HepG2 (cell line): ENCODE results near the gene KIF6. TPM values are rescaled to one million over a fixed set of nuclear protein-coding genes. Genes with fewer than 3 reads are reported as not detected.

Experiments
- ATAC-seq: fragments of 200-7000 bp; cut with Tn5 transposase; 3 replicates; pipeline ENCODE4 v1.9.1; 2020; ENCODE audit warnings: mild to moderate bottlenecking, moderate library complexity
- BruUV-seq: library from RNA; stranded (reverse); fragments of 400-500 nt; replicated peaks from 2 replicates; lab custom pipeline; 2021; lab: Mats Ljungman, UMichigan
- CTCF ChIA-PET: fragments of 300-600 bp; formaldehyde crosslinking; extraction: SDS; loops from one replicate; lab custom pipeline; 2021; ENCODE audit warnings: low total read pairs, inconsistent platforms, low intra/inter-chr PET ratio; lab: Yijun Ruan, JAX
- POLR2A ChIA-PET: fragments of 350-600 bp; sonication (Branson Sonifier 250); formaldehyde crosslinking; loops from one replicate; lab custom pipeline; 2020; ENCODE audit warnings: antibody characterized with exemption, inconsistent platforms; lab: Yijun Ruan, JAX
- DNase-seq: peaks from one replicate; pipeline ENCODE4 v3.0.0-alpha.2; 2015; ENCODE audit warnings: low spot score
- FAIRE-seq: peaks from 3 replicates; lab custom pipeline; 2011; peaks lifted over from hg19 to GRCh38; lab: Jason Lieb, UNC
- H2AFZ ChIP-seq: one replicate; pipeline ENCODE4 v1.6.1; 2011; ENCODE audit warnings: low read length, inconsistent platforms
- H3K27ac ChIP-seq: fragments of 300-600 bp; 3 replicates; pipeline ENCODE4 v1.8.0; 2011; ENCODE audit warnings: mixed run types, mild to moderate bottlenecking, mixed read lengths, low read length, inconsistent platforms; ENCODE audit not compliant: insufficient read depth; ENCODE audit errors: extremely low read length
- H3K27me3 ChIP-seq, 2 experiments: fragments of 200-600 bp in 1 of 2; 2 replicates in 1 of 2; 3 replicates in 1 of 2; pipeline versions ENCODE4 v1.6.0 to v1.8.0; 2011; ENCODE audit warnings: low read length in 2 of 2, mild to moderate bottlenecking in 2 of 2, moderate library complexity in 2 of 2, inconsistent platforms in 1 of 2; ENCODE audit not compliant: insufficient read depth in 2 of 2, control insufficient read depth in 1 of 2
- H3K36me3 ChIP-seq, 2 experiments: fragments of 200-600 bp in 1 of 2; replicated peaks in 1 of 2; 2 replicates in 1 of 2; 3 replicates in 1 of 2; pipeline versions ENCODE4 v1.5.1 to v1.8.0; 2011; ENCODE audit warnings: low read length in 2 of 2, inconsistent platforms in 1 of 2; ENCODE audit not compliant: insufficient read depth in 2 of 2, control insufficient read depth in 1 of 2
- H3K4me1 ChIP-seq: 2 replicates; pipeline ENCODE4 v1.5.1; 2012; ENCODE audit warnings: low read length, inconsistent platforms; ENCODE audit not compliant: insufficient read depth
- H3K4me2 ChIP-seq: 2 replicates; pipeline ENCODE4 v1.6.0; 2011; ENCODE audit warnings: low read depth, low read length, inconsistent platforms
- H3K4me3 ChIP-seq, 3 experiments: fragments of 200-600 bp in 1 of 3; sonication (generic), shearing (Covaris generic) in 1 of 3; replicated peaks in 1 of 3; 2 replicates each; pipeline ENCODE4 v1.5.1; 2011 to 2016; ENCODE audit warnings: low read length in 3 of 3, inconsistent platforms in 2 of 3, low read depth in 2 of 3, mild to moderate bottlenecking in 2 of 3, control low read depth in 1 of 3, mixed read lengths in 1 of 3; ENCODE audit not compliant: insufficient read depth in 1 of 3
- H3K79me2 ChIP-seq: one replicate; pipeline ENCODE4 v1.6.1; 2011; ENCODE audit warnings: low read length, inconsistent platforms; ENCODE audit not compliant: insufficient read depth
- H3K9ac ChIP-seq: 2 replicates; pipeline ENCODE4 v1.6.0; 2011; ENCODE audit warnings: mild to moderate bottlenecking, low read depth, low read length, inconsistent platforms; ENCODE audit not compliant: insufficient read depth
- H3K9me3 ChIP-seq: 2 replicates; pipeline ENCODE4 v1.5.1; 2012; ENCODE audit warnings: mild to moderate bottlenecking, low read length
- H4K20me1 ChIP-seq: 2 replicates; pipeline ENCODE4 v1.6.0; 2011; ENCODE audit warnings: inconsistent platforms, mild to moderate bottlenecking, low read length, moderate library complexity; ENCODE audit not compliant: insufficient read depth
- HMG20A ChIP-seq: IDR thresholded peaks from 2 replicates; pipeline ENCODE4 v1.6.1; 2016; ENCODE audit warnings: borderline replicate concordance
- HNRNPH1 ChIP-seq: fragments of 200-400 bp; formaldehyde crosslinking; optimal IDR thresholded peaks from 2 replicates; pipeline ENCODE3; 2017; ENCODE audit warnings: mild to moderate bottlenecking, low read depth, low read length
- NKX3-1 ChIP-seq: sonication (generic); formaldehyde crosslinking; IDR thresholded peaks from 2 replicates; pipeline ENCODE4 v1.5.0; 2020; ENCODE audit warnings: missing genetic modification reagents
- ZEB1 ChIP-seq: IDR thresholded peaks from 2 replicates; pipeline ENCODE4 v1.6.1; 2012; ENCODE audit warnings: mild to moderate bottlenecking, low read depth, inconsistent platforms; ENCODE audit not compliant: insufficient replicate concordance
- ZNF256 ChIP-seq: sonication (generic); formaldehyde crosslinking; conservative IDR thresholded peaks from 2 replicates; pipeline ENCODE4 v1.4.0; 2020; ENCODE audit warnings: missing genetic modification reagents
- WGBS: methylation state at CpG from one replicate; pipeline ENCODE4 v1.1.6; 2017; ENCODE audit warnings: low lambda C conversion rate; 5-methylcytosine and 5-hydroxymethylcytosine counted together
- in situ Hi-C: cut with HindIII; loops from 2 replicates; pipeline ENCODE4 v1.10.0; 2017; ENCODE audit warnings: low pct_unique_long_range_greater_than_20kb; ENCODE audit not compliant: extremely low pct_ligation_motif_present
- intact Hi-C: fragments of 100-400 bp; cut with micrococcal nuclease; formaldehyde crosslinking; loops from one replicate; pipeline ENCODE4 v1.10.0; 2022; ENCODE audit not compliant: unreplicated experiment
- polyA plus RNA-seq, 8 experiments: library from polyadenylated mRNA; depleted of rRNA in 3 of 8; stranded (reverse) in 7 of 8; unstranded in 1 of 8; fragments of >200 nt; fragmentation: Illumina TruSeq in 4 of 8; extraction: Trizol in 4 of 8; gene quantifications; 2 replicates each; pipeline versions ENCODE4 v1.2.1 to v1.2.3, GENCODE V29; 2011 to 2016; ENCODE audit warnings: low read depth in 4 of 8, missing spikeins in 1 of 8, mixed read lengths in 1 of 8; ENCODE audit not compliant: insufficient read depth in 1 of 8
- total RNA-seq, 5 experiments: library from RNA; depleted of rRNA; stranded (reverse); fragments of >200 nt; fragmentation: Illumina TruSeq; extraction: Trizol; gene quantifications; 2 replicates each; pipeline ENCODE4 v1.2.3, GENCODE V29; 2016; ENCODE audit warnings: low read depth in 1 of 5
- TF ChIP-seq, protein P1 (sequence below): sonication (generic); formaldehyde crosslinking; IDR thresholded peaks from 2 replicates; pipeline ENCODE4 v1.4.0; 2020; ENCODE audit warnings: missing genetic modification reagents
- TF ChIP-seq, protein P2 (sequence below): sonication (generic); formaldehyde crosslinking; IDR thresholded peaks from 2 replicates; pipeline ENCODE4 v1.4.0; 2020; ENCODE audit warnings: mild to moderate bottlenecking, missing genetic modification reagents

Gene KIF6
- total and polyA plus RNA-seq, 2 of the 13 experiments (the other 11 are each of a cell fraction or from before 2014, with no cell fraction given) = 0.04 to 0.27 TPM

DNA sequence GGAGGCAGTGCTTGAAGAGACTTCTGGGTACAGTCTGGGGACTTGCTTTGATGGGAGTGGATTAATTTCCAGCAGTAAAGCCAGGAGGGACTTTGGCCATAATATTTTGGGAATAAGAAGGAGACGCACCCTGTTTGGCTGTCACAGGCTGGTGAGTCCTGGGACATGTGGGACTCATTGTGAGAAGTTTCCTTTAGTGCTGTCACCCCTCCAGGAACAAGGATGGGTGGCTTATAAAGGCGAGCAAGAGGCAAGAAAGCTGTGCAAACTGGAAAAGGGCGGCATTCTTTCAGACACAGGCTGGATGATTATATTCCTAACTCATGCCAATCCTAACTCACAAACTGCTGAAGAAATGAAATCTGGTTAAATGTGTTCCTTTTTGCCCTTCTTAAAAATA is 325.2 kb downstream of the KIF6 start:
- H3K4me2 ChIP-seq = no peak overlapping the region
- no peak for FAIRE-seq
- H4K20me1 ChIP-seq = no peaks in the 10 kb centered on the region
- H3K4me3 ChIP-seq = no peak overlapping the region
- no peak overlapping the region for H2AFZ ChIP-seq
- intact Hi-C loops (no loop called here), in situ Hi-C loops (no loop called here)
- no TSS peak for BruUV-seq
- H3K9me3 ChIP-seq = no peaks in the 10 kb centered on the region; the same call in 1 of the 2 replicates
- H3K79me2 ChIP-seq = no peaks in the 10 kb centered on the region
- POLR2A ChIA-PET = no interaction called here
- CTCF ChIA-PET = no interaction called here
- WGBS = 19% methylated on average over 3 of the region's 3 CpGs
- H3K9ac ChIP-seq = no peak overlapping the region
- no peak for DNase-seq
- no peaks in the 10 kb centered on the region for H3K36me3 ChIP-seq
- no peaks in the 10 kb centered on the region for H3K4me1 ChIP-seq
- no peak for TF ChIP-seq NKX3-1 (CRISPR knock-in tag)
- no peak for TF ChIP-seq HNRNPH1
- TF ChIP-seq, protein P1, sequence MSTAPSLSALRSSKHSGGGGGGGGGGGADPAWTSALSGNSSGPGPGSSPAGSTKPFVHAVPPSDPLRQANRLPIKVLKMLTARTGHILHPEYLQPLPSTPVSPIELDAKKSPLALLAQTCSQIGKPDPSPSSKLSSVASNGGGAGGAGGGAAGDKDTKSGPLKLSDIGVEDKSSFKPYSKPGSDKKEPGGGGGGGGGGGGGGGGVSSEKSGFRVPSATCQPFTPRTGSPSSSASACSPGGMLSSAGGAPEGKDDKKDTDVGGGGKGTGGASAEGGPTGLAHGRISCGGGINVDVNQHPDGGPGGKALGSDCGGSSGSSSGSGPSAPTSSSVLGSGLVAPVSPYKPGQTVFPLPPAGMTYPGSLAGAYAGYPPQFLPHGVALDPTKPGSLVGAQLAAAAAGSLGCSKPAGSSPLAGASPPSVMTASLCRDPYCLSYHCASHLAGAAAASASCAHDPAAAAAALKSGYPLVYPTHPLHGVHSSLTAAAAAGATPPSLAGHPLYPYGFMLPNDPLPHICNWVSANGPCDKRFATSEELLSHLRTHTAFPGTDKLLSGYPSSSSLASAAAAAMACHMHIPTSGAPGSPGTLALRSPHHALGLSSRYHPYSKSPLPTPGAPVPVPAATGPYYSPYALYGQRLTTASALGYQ (CRISPR knock-in tag) = no peak
- no peak for TF ChIP-seq ZEB1
- no peak for TF ChIP-seq ZNF256 (CRISPR knock-in tag)
- H3K27me3 ChIP-seq = no peaks in the 10 kb centered on the region
- no peak for ATAC-seq
- H3K27ac ChIP-seq = no peak overlapping the region

DNA sequence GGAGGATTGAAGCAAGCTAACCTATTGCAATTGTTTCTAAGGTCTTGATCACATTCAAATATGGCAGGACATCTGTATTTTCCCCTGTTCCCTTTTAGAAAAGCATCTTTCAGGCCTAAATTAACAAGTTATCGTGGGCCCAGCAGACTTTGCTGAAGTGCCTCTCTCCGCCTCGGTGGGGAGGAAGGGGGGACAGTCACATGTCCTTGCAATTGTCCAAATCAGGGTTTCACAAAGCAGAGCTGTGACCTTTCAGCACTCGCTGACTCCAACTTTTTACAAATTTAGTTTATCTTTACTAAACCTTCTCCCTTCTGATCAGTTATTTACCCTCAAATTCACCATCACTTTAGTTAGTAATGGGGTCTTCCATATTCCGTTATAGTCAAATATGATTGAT is 328.4 kb downstream of the KIF6 start:
- no peak for FAIRE-seq
- intact Hi-C loops = no loop called here
- no peak overlapping the region for H3K9ac ChIP-seq
- WGBS = 3% methylated on average over 5 of the region's 5 CpGs
- no peaks in the 10 kb centered on the region for H3K79me2 ChIP-seq
- no peak for DNase-seq
- ChIA-PET POLR2A (no interaction called here), CTCF (no interaction called here)
- in situ Hi-C loops = no loop called here
- H4K20me1 ChIP-seq = no peaks in the 10 kb centered on the region
- H3K27me3 ChIP-seq = no peaks in the 10 kb centered on the region
- no peak for ATAC-seq
- BruUV-seq = no TSS peak
- no peaks in the 10 kb centered on the region for H3K4me1 ChIP-seq
- H3K4me3 ChIP-seq = no peak overlapping the region
- no peak overlapping the region for H2AFZ ChIP-seq
- TF ChIP-seq HMG20A = no peak
- TF ChIP-seq, protein P2, sequence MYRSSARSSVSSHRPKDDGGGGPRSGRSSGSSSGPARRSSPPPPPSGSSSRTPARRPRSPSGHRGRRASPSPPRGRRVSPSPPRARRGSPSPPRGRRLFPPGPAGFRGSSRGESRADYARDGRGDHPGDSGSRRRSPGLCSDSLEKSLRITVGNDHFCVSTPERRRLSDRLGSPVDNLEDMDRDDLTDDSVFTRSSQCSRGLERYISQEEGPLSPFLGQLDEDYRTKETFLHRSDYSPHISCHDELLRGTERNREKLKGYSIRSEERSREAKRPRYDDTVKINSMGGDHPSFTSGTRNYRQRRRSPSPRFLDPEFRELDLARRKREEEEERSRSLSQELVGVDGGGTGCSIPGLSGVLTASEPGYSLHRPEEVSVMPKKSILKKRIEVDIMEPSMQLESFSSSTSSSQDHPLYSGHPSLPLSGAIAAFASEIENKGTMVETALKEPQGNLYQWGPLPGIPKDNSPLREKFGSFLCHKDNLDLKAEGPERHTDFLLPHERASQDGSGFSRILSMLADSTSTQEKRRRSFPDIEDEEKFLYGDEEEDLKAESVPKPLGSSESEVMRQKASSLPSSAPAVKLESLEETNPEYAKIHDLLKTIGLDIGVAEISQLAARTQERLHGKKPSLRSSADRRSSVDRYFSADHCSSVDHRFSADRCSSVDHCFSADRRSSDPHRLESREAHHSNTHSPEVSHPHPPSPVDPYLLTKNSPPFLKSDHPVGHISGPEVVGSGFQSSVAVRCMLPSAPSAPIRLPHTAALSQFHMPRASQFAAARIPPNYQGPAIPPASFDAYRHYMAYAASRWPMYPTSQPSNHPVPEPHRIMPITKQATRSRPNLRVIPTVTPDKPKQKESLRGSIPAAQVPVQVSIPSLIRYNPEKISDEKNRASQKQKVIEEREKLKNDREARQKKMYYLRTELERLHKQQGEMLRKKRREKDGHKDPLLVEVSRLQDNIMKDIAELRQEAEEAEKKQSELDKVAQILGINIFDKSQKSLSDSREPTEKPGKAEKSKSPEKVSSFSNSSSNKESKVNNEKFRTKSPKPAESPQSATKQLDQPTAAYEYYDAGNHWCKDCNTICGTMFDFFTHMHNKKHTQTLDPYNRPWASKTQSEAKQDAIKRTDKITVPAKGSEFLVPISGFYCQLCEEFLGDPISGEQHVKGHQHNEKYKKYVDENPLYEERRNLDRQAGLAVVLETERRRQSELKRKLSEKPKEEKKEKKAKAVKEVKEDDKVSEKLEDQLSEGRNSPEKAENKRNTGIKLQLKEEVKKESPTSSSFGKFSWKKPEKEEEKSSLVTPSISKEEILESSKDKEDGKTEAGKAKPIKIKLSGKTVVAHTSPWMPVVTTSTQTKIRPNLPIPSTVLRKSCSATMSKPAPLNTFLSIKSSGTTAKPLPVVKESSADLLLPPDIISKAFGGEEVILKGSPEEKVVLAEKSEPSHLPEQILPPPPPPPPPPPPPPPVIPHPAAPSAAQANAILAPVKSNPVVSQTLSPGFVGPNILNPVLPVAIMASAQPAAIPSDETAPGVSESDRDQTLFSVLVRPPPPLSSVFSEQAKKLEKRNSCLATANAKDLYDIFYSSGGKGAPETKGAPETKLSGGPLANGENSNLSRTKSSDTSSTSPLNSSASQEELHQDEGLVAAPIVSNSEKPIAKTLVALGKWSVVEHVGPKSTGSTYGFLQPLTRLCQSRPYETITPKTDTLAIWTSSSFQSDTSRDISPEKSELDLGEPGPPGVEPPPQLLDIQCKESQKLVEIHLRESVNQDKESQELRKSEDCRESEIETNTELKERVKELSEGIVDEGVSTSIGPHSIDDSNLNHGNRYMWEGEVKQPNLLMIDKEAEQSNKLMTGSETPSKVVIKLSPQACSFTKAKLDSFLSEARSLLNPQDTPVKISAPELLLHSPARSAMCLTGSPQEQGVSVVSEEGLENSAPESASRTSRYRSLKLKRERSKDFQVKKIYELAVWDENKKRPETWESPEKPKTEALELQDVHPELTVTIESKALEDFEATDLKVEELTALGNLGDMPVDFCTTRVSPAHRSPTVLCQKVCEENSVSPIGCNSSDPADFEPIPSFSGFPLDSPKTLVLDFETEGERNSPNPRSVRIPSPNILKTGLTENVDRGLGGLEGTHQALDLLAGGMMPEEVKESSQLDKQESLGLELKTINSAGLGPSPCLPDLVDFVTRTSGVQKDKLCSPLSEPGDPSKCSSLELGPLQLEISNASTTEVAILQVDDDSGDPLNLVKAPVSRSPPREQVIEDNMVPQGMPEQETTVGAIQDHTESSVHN (CRISPR knock-in tag) = no peak
- no peak overlapping the region for H3K4me2 ChIP-seq
- no peaks in the 10 kb centered on the region for H3K36me3 ChIP-seq
- H3K9me3 ChIP-seq = no peaks in the 10 kb centered on the region; the same call in 1 of the 2 replicates
- H3K27ac ChIP-seq = no peak overlapping the region
